WTC11 (cell line): ENCODE measurements around the gene TTLL10. TPM values are rescaled to one million over a fixed set of nuclear protein-coding genes. Genes with fewer than 3 reads are reported as not detected.

Source experiments
- ATAC-seq: fragments of 200-7000 bp; cut with Tn5 transposase; 2 replicates; pipeline ENCODE4 v1.10.0; 2021; ENCODE audit warnings: mild to moderate bottlenecking, moderate library complexity
- CTCF ChIA-PET: fragments of 300-600 bp; sonication (Branson Sonifier 250); formaldehyde crosslinking; loops from one replicate; lab custom pipeline; 2021; ENCODE audit warnings: antibody characterized with exemption; lab: Charles Lee
- POLR2A ChIA-PET: fragments of 350-600 bp; sonication (Branson Sonifier 250); formaldehyde crosslinking; loops from one replicate; lab custom pipeline; 2021; ENCODE audit warnings: antibody characterized with exemption; lab: Charles Lee
- DNase-seq: peaks from one replicate; pipeline ENCODE4 v3.0.0; 2021; ENCODE audit warnings: low spot score
- H3K27ac Mint-ChIP-seq: 2 replicates; pipeline ENCODE4 v1.8.0; 2021; ENCODE audit warnings: mixed read lengths
- H3K27me3 Mint-ChIP-seq: 2 replicates; pipeline ENCODE4 v1.8.0; 2021; ENCODE audit warnings: low read depth, mild to moderate bottlenecking, moderate library complexity, mixed read lengths
- H3K36me3 Mint-ChIP-seq: 2 replicates; pipeline ENCODE4 v1.8.0; 2021; ENCODE audit warnings: mixed read lengths
- H3K4me1 Mint-ChIP-seq: 2 replicates; pipeline ENCODE4 v1.8.0; 2022; ENCODE audit warnings: mixed read lengths
- H3K4me3 Mint-ChIP-seq: 2 replicates; pipeline ENCODE4 v1.8.0; 2021; ENCODE audit warnings: mild to moderate bottlenecking, moderate library complexity, mixed read lengths
- H3K9me3 Mint-ChIP-seq: 2 replicates; pipeline ENCODE4 v1.8.0; 2021; ENCODE audit warnings: mixed read lengths
- ATF1 ChIP-seq: sonication (generic); formaldehyde crosslinking; IDR thresholded peaks from 2 replicates; pipeline ENCODE4 v1.8.1; 2023; ENCODE audit warnings: mild to moderate bottlenecking, moderate library complexity, missing genetic modification reagents
- CREB1 ChIP-seq: sonication (generic); formaldehyde crosslinking; IDR thresholded peaks from 2 replicates; pipeline ENCODE4 v1.8.0; 2023; ENCODE audit warnings: mild to moderate bottlenecking, missing genetic modification reagents
- ELF4 ChIP-seq: sonication (generic); formaldehyde crosslinking; IDR thresholded peaks from 2 replicates; pipeline ENCODE4 v1.8.1; 2022; ENCODE audit warnings: low read depth, mild to moderate bottlenecking, moderate library complexity, missing genetic modification reagents
- EMX1 ChIP-seq: fragments of 250-450 bp; sonication (Bioruptor Pico); IDR thresholded peaks from 2 replicates; pipeline ENCODE4 v1.8.0; 2021; ENCODE audit warnings: mild to moderate bottlenecking
- ETV6 ChIP-seq: sonication (generic); formaldehyde crosslinking; IDR thresholded peaks from 2 replicates; pipeline ENCODE4 v1.8.1; 2022; ENCODE audit warnings: mild to moderate bottlenecking, missing genetic modification reagents
- FOXJ3 ChIP-seq: sonication (generic); formaldehyde crosslinking; IDR thresholded peaks from 2 replicates; pipeline ENCODE4 v1.9.0; 2021; ENCODE audit warnings: missing genetic modification reagents, mild to moderate bottlenecking, borderline replicate concordance
- JUN ChIP-seq: sonication (generic); formaldehyde crosslinking; IDR thresholded peaks from 2 replicates; pipeline ENCODE4 v1.8.0; 2023; ENCODE audit warnings: mild to moderate bottlenecking, missing genetic modification reagents
- NFATC4 ChIP-seq: fragments of 250-450 bp; sonication (Bioruptor Pico); IDR thresholded peaks from 2 replicates; pipeline ENCODE4 v1.9.0; 2021; ENCODE audit warnings: mild to moderate bottlenecking
- OVOL2 ChIP-seq: fragments of 250-450 bp; sonication (Bioruptor Pico); IDR thresholded peaks from 2 replicates; pipeline ENCODE4 v1.9.0; 2021; ENCODE audit warnings: mild to moderate bottlenecking, borderline replicate concordance
- SMAD3 ChIP-seq: sonication (generic); formaldehyde crosslinking; IDR thresholded peaks from 2 replicates; pipeline ENCODE4 v1.8.0; 2022; ENCODE audit warnings: missing genetic modification reagents, mild to moderate bottlenecking, borderline replicate concordance
- TEAD4 ChIP-seq: sonication (generic); formaldehyde crosslinking; IDR thresholded peaks from 2 replicates; pipeline ENCODE4 v1.8.0; 2022; ENCODE audit warnings: mild to moderate bottlenecking, missing genetic modification reagents
- ZNF232 ChIP-seq: sonication (generic); formaldehyde crosslinking; IDR thresholded peaks from 2 replicates; pipeline ENCODE4 v1.8.0; 2022; ENCODE audit warnings: mild to moderate bottlenecking, missing genetic modification reagents
- total RNA-seq: library from RNA; stranded (reverse); gene quantifications from 3 replicates; pipeline ENCODE4 v1.2.3, GENCODE V29; 2021
- TF ChIP-seq, protein P1 (sequence below): sonication (generic); formaldehyde crosslinking; IDR thresholded peaks from 2 replicates; pipeline ENCODE4 v1.8.1; 2023; ENCODE audit warnings: mild to moderate bottlenecking, missing genetic modification reagents
- TF ChIP-seq, protein P2 (sequence below): fragments of 200-600 bp; IDR thresholded peaks from 2 replicates; pipeline ENCODE4 v1.8.0; 2022; ENCODE audit warnings: antibody characterized with exemption
- TF ChIP-seq, protein P3 (sequence below): sonication (generic); formaldehyde crosslinking; IDR thresholded peaks from 2 replicates; pipeline ENCODE4 v1.8.1; 2022; ENCODE audit warnings: low read depth, missing genetic modification reagents, borderline replicate concordance
- TF ChIP-seq, protein P4 (sequence below): sonication (generic); formaldehyde crosslinking; IDR thresholded peaks from 2 replicates; pipeline ENCODE4 v1.8.1; 2023; ENCODE audit warnings: mild to moderate bottlenecking, missing genetic modification reagents, moderate library complexity
- TF ChIP-seq, protein P5 (sequence below): sonication (generic); formaldehyde crosslinking; IDR thresholded peaks from 2 replicates; pipeline ENCODE4 v1.8.0; 2022; ENCODE audit warnings: mild to moderate bottlenecking, missing genetic modification reagents
- TF ChIP-seq, protein P6 (sequence below): sonication (generic); formaldehyde crosslinking; IDR thresholded peaks from 2 replicates; pipeline ENCODE4 v1.8.0; 2022; ENCODE audit warnings: mild to moderate bottlenecking, missing genetic modification reagents

The TTLL10 gene
- total RNA-seq, 1 experiment from 2014 or later: 1.1 TPM

DNA sequence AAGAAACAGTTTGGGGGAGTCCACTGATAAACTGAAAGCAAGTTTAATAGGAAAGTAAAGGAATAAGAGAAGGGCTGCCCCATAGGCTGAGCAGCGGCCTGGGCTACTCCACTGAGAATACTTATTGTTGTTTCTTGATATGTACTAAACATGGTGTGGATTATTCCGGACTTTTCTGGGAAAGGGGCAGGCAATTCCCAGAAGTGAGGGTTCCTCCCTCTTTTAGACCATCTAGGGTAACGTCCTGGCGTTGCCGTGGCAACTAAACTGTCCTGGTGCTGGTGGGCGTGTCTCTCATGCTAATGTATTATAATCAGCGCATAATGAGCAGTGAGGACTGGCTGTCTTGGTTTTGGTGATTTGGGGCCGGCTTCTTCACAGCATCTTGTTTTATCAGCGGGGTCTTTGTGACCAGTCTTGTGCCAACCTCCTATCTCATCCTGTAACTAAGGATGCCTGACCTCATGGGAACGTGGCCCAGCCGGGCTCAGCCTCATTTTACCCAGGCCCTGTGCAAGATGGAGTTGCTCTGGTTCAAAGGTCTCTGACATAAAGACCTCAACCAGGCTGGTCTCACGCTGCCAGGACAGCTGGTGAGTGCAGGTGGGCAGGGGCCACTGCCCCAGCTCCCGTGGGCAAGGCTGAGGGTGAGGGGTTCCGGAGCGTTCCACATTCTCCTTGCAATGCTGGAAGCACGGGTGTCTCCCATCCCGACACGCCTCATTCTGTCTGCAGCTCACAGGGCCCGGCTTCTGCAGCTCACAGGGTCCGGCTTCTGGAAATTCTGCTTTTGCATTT lies 38.1 kb upstream of the TTLL10 start:
- Mint-ChIP-seq H3K4me1 (peaks cover 6% of the 10 kb centered on the region), H3K9me3 (no peaks in the 10 kb centered on the region), H3K4me3 (no peak overlapping the region), H3K27me3 (no peaks in the 10 kb centered on the region; the same call in 1 of the 2 replicates), H3K36me3 (no peaks in the 10 kb centered on the region), H3K27ac (no peak overlapping the region)
- ATAC-seq: no peak
- TF ChIP-seq ZNF232 (no peak), TEAD4 (CRISPR knock-in tag) (no peak), SMAD3 (CRISPR knock-in tag) (no peak), CREB1 (CRISPR knock-in tag) (no peak), NFATC4 (CRISPR knock-in tag) (no peak), FOXJ3 (no peak), ATF1 (CRISPR knock-in tag) (no peak), JUN (CRISPR knock-in tag) (no peak), OVOL2 (CRISPR knock-in tag) (no peak), ETV6 (CRISPR knock-in tag) (no peak), EMX1 (CRISPR knock-in tag) (no peak)
- TF ChIP-seq, protein P1, sequence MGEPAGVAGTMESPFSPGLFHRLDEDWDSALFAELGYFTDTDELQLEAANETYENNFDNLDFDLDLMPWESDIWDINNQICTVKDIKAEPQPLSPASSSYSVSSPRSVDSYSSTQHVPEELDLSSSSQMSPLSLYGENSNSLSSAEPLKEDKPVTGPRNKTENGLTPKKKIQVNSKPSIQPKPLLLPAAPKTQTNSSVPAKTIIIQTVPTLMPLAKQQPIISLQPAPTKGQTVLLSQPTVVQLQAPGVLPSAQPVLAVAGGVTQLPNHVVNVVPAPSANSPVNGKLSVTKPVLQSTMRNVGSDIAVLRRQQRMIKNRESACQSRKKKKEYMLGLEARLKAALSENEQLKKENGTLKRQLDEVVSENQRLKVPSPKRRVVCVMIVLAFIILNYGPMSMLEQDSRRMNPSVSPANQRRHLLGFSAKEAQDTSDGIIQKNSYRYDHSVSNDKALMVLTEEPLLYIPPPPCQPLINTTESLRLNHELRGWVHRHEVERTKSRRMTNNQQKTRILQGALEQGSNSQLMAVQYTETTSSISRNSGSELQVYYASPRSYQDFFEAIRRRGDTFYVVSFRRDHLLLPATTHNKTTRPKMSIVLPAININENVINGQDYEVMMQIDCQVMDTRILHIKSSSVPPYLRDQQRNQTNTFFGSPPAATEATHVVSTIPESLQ (CRISPR knock-in tag): no peak
- TF ChIP-seq, protein P2, sequence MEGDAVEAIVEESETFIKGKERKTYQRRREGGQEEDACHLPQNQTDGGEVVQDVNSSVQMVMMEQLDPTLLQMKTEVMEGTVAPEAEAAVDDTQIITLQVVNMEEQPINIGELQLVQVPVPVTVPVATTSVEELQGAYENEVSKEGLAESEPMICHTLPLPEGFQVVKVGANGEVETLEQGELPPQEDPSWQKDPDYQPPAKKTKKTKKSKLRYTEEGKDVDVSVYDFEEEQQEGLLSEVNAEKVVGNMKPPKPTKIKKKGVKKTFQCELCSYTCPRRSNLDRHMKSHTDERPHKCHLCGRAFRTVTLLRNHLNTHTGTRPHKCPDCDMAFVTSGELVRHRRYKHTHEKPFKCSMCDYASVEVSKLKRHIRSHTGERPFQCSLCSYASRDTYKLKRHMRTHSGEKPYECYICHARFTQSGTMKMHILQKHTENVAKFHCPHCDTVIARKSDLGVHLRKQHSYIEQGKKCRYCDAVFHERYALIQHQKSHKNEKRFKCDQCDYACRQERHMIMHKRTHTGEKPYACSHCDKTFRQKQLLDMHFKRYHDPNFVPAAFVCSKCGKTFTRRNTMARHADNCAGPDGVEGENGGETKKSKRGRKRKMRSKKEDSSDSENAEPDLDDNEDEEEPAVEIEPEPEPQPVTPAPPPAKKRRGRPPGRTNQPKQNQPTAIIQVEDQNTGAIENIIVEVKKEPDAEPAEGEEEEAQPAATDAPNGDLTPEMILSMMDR: no peak
- TF ChIP-seq, protein P3, sequence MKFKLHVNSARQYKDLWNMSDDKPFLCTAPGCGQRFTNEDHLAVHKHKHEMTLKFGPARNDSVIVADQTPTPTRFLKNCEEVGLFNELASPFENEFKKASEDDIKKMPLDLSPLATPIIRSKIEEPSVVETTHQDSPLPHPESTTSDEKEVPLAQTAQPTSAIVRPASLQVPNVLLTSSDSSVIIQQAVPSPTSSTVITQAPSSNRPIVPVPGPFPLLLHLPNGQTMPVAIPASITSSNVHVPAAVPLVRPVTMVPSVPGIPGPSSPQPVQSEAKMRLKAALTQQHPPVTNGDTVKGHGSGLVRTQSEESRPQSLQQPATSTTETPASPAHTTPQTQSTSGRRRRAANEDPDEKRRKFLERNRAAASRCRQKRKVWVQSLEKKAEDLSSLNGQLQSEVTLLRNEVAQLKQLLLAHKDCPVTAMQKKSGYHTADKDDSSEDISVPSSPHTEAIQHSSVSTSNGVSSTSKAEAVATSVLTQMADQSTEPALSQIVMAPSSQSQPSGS (CRISPR knock-in tag): no peak
- ChIA-PET CTCF (interaction anchor here (1.6 to 1.9 kb wide), 2 partner anchors 11 to 39 kb away, joined by 3 to 7 read pairs; partner anchors contain the start of gene TTLL10), POLR2A (no interaction called here)
- no peak for DNase-seq

DNA sequence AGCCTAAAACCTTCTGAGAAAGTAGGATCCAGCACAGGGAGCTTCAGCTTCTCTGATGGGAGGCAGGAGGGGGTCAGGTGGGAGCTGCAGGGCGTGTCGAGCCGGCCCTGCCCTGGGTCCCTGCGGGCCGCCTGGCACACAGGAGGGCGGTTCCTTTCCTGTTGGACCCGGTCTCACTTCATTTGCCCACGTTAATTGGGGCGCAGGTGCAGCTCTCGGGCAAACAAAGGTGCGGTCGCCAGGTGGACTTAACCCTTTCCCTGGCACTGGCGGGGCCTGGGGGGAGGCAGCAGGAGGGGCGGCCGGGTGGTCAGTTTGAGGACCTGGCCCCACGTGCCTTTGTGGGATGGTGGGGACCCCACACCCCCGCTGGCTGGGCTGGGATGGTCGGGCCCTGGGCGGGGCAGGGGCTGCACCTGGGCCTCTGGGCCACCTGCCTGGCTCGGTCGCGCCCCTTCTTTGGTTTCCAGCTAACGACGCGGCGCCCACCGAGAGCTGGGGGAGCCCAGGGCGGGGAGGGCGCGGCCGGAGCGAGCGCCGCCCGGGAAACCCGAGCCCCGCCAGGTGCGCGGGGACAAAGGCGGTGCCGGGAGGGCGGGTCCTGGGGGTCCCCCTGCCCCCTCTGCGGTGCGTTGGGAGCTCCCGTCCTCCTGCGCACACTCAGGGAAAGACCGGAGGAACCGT lies 37.0 kb upstream of the TTLL10 start:
- CTCF ChIA-PET: interaction anchor here (0.7 to 1.9 kb wide), 8 partner anchors 10 to 155 kb away, joined by 3 to 8 read pairs (median 4); partner anchors contain the start of gene TTLL10
- no peak for TF ChIP-seq ELF4
- TF ChIP-seq, protein P4, sequence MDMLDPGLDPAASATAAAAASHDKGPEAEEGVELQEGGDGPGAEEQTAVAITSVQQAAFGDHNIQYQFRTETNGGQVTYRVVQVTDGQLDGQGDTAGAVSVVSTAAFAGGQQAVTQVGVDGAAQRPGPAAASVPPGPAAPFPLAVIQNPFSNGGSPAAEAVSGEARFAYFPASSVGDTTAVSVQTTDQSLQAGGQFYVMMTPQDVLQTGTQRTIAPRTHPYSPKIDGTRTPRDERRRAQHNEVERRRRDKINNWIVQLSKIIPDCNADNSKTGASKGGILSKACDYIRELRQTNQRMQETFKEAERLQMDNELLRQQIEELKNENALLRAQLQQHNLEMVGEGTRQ: peak; percentile 22; the same call in 1 of the 2 replicates
- TF ChIP-seq, protein P5, sequence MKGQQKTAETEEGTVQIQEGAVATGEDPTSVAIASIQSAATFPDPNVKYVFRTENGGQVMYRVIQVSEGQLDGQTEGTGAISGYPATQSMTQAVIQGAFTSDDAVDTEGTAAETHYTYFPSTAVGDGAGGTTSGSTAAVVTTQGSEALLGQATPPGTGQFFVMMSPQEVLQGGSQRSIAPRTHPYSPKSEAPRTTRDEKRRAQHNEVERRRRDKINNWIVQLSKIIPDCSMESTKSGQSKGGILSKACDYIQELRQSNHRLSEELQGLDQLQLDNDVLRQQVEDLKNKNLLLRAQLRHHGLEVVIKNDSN (CRISPR knock-in tag): peak; percentile 40; the same call in 1 of the 2 replicates
- TF ChIP-seq, protein P6, sequence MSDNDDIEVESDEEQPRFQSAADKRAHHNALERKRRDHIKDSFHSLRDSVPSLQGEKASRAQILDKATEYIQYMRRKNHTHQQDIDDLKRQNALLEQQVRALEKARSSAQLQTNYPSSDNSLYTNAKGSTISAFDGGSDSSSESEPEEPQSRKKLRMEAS (CRISPR knock-in tag): peak; percentile 63; the same call in 1 of the 2 replicates
- no peak for TF ChIP-seq CREB1 (CRISPR knock-in tag)
- Mint-ChIP-seq H3K36me3 (no peaks in the 10 kb centered on the region), H3K27me3 (no peaks in the 10 kb centered on the region; the same call in 1 of the 2 replicates), H3K4me1 (peaks cover 6% of the 10 kb centered on the region), H3K27ac (no peak overlapping the region), H3K9me3 (no peaks in the 10 kb centered on the region), H3K4me3 (peak overlapping the region; percentile 27; the same call in 1 of the 2 replicates)
- ATAC-seq (peak; percentile 46), DNase-seq (no peak)
- POLR2A ChIA-PET: no interaction called here
